ENCODE measurements around the gene CASP8. TPM values are rescaled to one million over a fixed set of nuclear protein-coding genes. Genes with fewer than 3 reads are reported as not detected.

CASP8 gene
- total and polyA plus RNA-seq, 8 donors: 6.4 to 32.3 (median 10.7) TPM

GRCh38 chr2:201264472-201265173 lies 4.3 kb downstream of the CASP8 start:
- H3K9me3 ChIP-seq: no peaks in the 10 kb centered on the region
- H3K27me3 ChIP-seq: no peaks in the 10 kb centered on the region
- peaks cover 12 to 37% (median 34%) of the 10 kb centered on the region in 4 donors for H3K36me3 ChIP-seq
- no peak overlapping the region for H3K27ac ChIP-seq
- peaks cover 0 to 44% (median 16%) of the 10 kb centered on the region in 4 donors for H3K4me1 ChIP-seq
- no peak for DNase-seq
- WGBS, 5 donors: 84 to 92% (median 87%) methylated on average over 7 of the region's 7 CpGs
- intact Hi-C loops (cut with DNase I; ENCODE audit: low total_unique reads): no loop called here
- TF ChIP-seq POLR2AphosphoS5 (IDR thresholded peaks at IDR 0.05): no peak
- TF ChIP-seq POLR2A (IDR thresholded peaks at IDR 0.05): no peak
- no peak for TF ChIP-seq EP300 (IDR thresholded peaks at IDR 0.05)
- TF ChIP-seq CTCF (IDR thresholded peaks at IDR 0.05): no peak
- H3K4me3 ChIP-seq: no peak overlapping the region

- TF ChIP-seq POLR2A (IDR thresholded peaks at IDR 0.05): no peak
- no peak for TF ChIP-seq POLR2AphosphoS5 (IDR thresholded peaks at IDR 0.05)
- no peak for TF ChIP-seq EP300 (IDR thresholded peaks at IDR 0.05)
- no peak for TF ChIP-seq CTCF (IDR thresholded peaks at IDR 0.05)
- peaks cover 12 to 57% (median 53%) of the 10 kb centered on the region in 4 donors for H3K36me3 ChIP-seq
- no peak for DNase-seq
- no peak overlapping the region for H3K4me3 ChIP-seq
- H3K27me3 ChIP-seq: no peaks in the 10 kb centered on the region
- WGBS, 5 donors: 79 to 93% (median 89%) methylated on average over 2 of the region's 2 CpGs
- no peak overlapping the region for H3K27ac ChIP-seq
- intact Hi-C loops (cut with DNase I; ENCODE audit: low total_unique reads): no loop called here
- no peaks in the 10 kb centered on the region for H3K9me3 ChIP-seq
- H3K4me1 ChIP-seq: peaks cover 0 to 24% (median 4%) of the 10 kb centered on the region in 4 donors
Measured at GRCh38 chr2:201266629-201267028, 6.3 kb downstream of the CASP8 start.

- no peak overlapping the region for H3K4me3 ChIP-seq
- TF ChIP-seq POLR2AphosphoS5 (IDR thresholded peaks at IDR 0.05): no peak
- no peak for TF ChIP-seq CTCF (IDR thresholded peaks at IDR 0.05)
- no peak for TF ChIP-seq POLR2A (IDR thresholded peaks at IDR 0.05)
- H3K36me3 ChIP-seq: peaks cover 12 to 65% (median 61%) of the 10 kb centered on the region in 4 donors
- DNase-seq: no peak
- 81 to 95% (median 92%) methylated on average over 12 of the region's 12 CpGs for WGBS, 5 donors
- no peaks in the 10 kb centered on the region for H3K9me3 ChIP-seq
- peaks cover 0 to 20% (median 1%) of the 10 kb centered on the region in 4 donors for H3K4me1 ChIP-seq
- no peak overlapping the region for H3K27ac ChIP-seq
- H3K27me3 ChIP-seq: no peaks in the 10 kb centered on the region
- intact Hi-C loops (cut with DNase I; ENCODE audit: low total_unique reads): no loop called here
Measured at GRCh38 chr2:201267278-201268030, 7.1 kb downstream of the CASP8 start.

- no peaks in the 10 kb centered on the region for H3K27me3 ChIP-seq
- H3K36me3 ChIP-seq: peaks cover 24 to 88% (median 84%) of the 10 kb centered on the region in 4 donors
- WGBS, 5 donors: 88 to 98% (median 94%) methylated on average over 2 of the region's 2 CpGs
- TF ChIP-seq POLR2AphosphoS5 (IDR thresholded peaks at IDR 0.05): no peak
- TF ChIP-seq POLR2A (IDR thresholded peaks at IDR 0.05): no peak
- no peak for TF ChIP-seq EP300 (IDR thresholded peaks at IDR 0.05)
- no peak for TF ChIP-seq CTCF (IDR thresholded peaks at IDR 0.05)
- H3K27ac ChIP-seq: no peak overlapping the region
- intact Hi-C loops (cut with DNase I; ENCODE audit: low total_unique reads): no loop called here
- peaks cover 0 to under 1% (median 0%) of the 10 kb centered on the region in 4 donors for H3K4me1 ChIP-seq
- no peak for DNase-seq
- no peaks in the 10 kb centered on the region for H3K9me3 ChIP-seq
- H3K4me3 ChIP-seq: no peak overlapping the region
Measured at GRCh38 chr2:201269764-201270163, 9.4 kb downstream of the CASP8 start.

Measured in stomach (tissue), 9 donors.